ENCODE results near the gene RBBP8NL. TPM values are rescaled to one million over a fixed set of nuclear protein-coding genes. Genes with fewer than 3 reads are reported as not detected.

RBBP8NL gene
- total RNA-seq, 1 donor from 2014 or later = 0.10 TPM

GRCh38 chr20:62461157-62461556 is 33.8 kb upstream of the RBBP8NL start:
- no peak for DNase-seq (ENCODE audit: low spot score)
- Mint-ChIP-seq H3K4me3 (ENCODE audit: unreplicated experiment) (no peak overlapping the region), H3K36me3 (ENCODE audit: low read depth, unreplicated experiment) (no peaks in the 10 kb centered on the region), H3K9me3 (ENCODE audit: unreplicated experiment) (no peaks in the 10 kb centered on the region), H3K27ac (ENCODE audit: unreplicated experiment) (no peak overlapping the region), H3K4me1 (ENCODE audit: unreplicated experiment) (no peaks in the 10 kb centered on the region), H3K27me3 (ENCODE audit: unreplicated experiment) (peaks cover 9% of the 10 kb centered on the region)
- TF ChIP-seq CTCF (IDR thresholded peaks at IDR 0.05; ENCODE audit: unreplicated experiment) = no peak

- Mint-ChIP-seq H3K9me3 (ENCODE audit: unreplicated experiment) (no peaks in the 10 kb centered on the region), H3K4me3 (ENCODE audit: unreplicated experiment) (no peak overlapping the region), H3K4me1 (ENCODE audit: unreplicated experiment) (no peaks in the 10 kb centered on the region), H3K36me3 (ENCODE audit: low read depth, unreplicated experiment) (no peaks in the 10 kb centered on the region), H3K27me3 (ENCODE audit: unreplicated experiment) (peaks cover 9% of the 10 kb centered on the region), H3K27ac (ENCODE audit: unreplicated experiment) (no peak overlapping the region)
- no peak for DNase-seq (ENCODE audit: low spot score)
- TF ChIP-seq CTCF (IDR thresholded peaks at IDR 0.05; ENCODE audit: unreplicated experiment) = no peak
Measured at GRCh38 chr20:62460678-62461077, 33.3 kb upstream of the RBBP8NL start.

- no peak for TF ChIP-seq CTCF (IDR thresholded peaks at IDR 0.05; ENCODE audit: unreplicated experiment)
- no peaks in the 10 kb centered on the region for H3K36me3 Mint-ChIP-seq (ENCODE audit: low read depth, unreplicated experiment)
- no peaks in the 10 kb centered on the region for H3K9me3 Mint-ChIP-seq (ENCODE audit: unreplicated experiment)
- no peaks in the 10 kb centered on the region for H3K4me1 Mint-ChIP-seq (ENCODE audit: unreplicated experiment)
- no peak overlapping the region for H3K27ac Mint-ChIP-seq (ENCODE audit: unreplicated experiment)
- DNase-seq (ENCODE audit: low spot score) = no peak
- peaks cover 12% of the 10 kb centered on the region for H3K27me3 Mint-ChIP-seq (ENCODE audit: unreplicated experiment)
- no peak overlapping the region for H3K4me3 Mint-ChIP-seq (ENCODE audit: unreplicated experiment)
Measured at GRCh38 chr20:62459488-62459887, 32.1 kb upstream of the RBBP8NL start.

- no peak overlapping the region for H3K27ac Mint-ChIP-seq (ENCODE audit: unreplicated experiment)
- no peaks in the 10 kb centered on the region for H3K9me3 Mint-ChIP-seq (ENCODE audit: unreplicated experiment)
- no peak for DNase-seq (ENCODE audit: low spot score)
Measured at GRCh38 chr20:62458275-62459251, 31.2 kb upstream of the RBBP8NL start.

More at GRCh38 chr20:62458275-62459251, 31.2 kb upstream of the RBBP8NL start:
- Mint-ChIP-seq H3K36me3 (ENCODE audit: low read depth, unreplicated experiment) (no peaks in the 10 kb centered on the region), H3K4me1 (ENCODE audit: unreplicated experiment) (no peaks in the 10 kb centered on the region), H3K4me3 (ENCODE audit: unreplicated experiment) (no peak overlapping the region), H3K27me3 (ENCODE audit: unreplicated experiment) (peaks cover 10% of the 10 kb centered on the region)
- no peak for TF ChIP-seq CTCF (IDR thresholded peaks at IDR 0.05; ENCODE audit: unreplicated experiment)

Measured in endothelial cell (in vitro differentiated cells).